Measurements from ENCODE around the gene GPR55.

GPR55 gene

DNA sequence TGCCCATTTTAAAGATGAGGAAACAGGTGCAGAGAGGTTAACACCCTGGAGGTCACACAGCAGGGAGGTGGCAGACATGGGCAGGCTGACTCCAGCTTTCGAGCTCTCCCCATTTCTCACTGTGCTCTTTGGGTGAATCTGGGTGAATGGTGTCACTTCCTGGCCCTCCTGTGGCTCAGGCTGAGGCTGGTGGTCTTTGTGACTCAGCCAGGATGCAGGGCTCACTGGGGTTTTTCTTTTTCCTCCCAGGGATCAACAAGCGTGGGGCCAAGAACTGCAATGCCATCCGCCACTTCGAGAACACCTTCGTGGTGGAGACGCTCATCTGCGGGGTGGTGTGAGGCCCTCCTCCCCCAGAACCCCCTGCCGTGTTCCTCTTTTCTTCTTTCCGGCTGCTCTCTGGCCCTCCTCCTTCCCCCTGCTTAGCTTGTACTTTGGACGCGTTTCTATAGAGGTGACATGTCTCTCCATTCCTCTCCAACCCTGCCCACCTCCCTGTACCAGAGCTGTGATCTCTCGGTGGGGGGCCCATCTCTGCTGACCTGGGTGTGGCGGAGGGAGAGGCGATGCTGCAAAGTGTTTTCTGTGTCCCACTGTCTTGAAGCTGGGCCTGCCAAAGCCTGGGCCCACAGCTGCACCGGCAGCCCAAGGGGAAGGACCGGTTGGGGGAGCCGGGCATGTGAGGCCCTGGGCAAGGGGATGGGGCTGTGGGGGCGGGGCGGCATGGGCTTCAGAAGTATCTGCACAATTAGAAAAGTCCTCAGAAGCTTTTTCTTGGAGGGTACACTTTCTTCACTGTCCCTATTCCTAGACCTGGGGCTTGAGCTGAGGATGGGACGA, 47.1 kb downstream of the GPR55 start:
- DNase-seq: peak; percentile 58

DNA sequence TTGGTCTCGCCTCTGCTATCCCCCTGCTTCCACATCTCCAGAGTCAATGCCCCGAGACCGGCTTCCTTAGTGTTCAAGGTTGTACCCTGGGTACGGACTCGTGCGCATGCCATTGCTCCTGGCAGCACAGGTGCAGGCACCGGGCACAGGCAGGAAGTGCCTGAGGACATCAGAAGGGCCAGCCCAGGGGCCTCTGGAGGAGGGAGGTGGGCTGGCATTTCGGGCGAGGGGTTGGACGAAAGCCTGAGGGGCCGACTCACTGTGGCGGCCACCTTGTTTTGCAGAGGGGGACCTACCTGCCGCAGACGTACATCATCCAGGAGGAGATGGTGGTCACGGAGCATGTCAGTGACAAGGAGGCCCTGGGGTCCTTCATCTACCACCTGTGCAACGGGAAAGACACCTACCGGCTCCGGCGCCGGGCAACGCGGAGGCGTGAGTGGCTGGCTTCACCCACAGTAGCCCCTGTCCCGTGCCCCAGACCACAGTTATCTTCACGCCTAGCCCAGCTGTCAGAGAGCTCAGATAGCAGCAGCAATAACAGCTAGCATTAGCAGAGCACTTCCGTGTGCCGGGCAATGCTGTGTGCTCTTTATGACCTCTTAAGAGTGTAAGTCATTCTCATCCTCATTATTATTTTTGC, 47.8 kb downstream of the GPR55 start:
- DNase-seq: no peak

DNA sequence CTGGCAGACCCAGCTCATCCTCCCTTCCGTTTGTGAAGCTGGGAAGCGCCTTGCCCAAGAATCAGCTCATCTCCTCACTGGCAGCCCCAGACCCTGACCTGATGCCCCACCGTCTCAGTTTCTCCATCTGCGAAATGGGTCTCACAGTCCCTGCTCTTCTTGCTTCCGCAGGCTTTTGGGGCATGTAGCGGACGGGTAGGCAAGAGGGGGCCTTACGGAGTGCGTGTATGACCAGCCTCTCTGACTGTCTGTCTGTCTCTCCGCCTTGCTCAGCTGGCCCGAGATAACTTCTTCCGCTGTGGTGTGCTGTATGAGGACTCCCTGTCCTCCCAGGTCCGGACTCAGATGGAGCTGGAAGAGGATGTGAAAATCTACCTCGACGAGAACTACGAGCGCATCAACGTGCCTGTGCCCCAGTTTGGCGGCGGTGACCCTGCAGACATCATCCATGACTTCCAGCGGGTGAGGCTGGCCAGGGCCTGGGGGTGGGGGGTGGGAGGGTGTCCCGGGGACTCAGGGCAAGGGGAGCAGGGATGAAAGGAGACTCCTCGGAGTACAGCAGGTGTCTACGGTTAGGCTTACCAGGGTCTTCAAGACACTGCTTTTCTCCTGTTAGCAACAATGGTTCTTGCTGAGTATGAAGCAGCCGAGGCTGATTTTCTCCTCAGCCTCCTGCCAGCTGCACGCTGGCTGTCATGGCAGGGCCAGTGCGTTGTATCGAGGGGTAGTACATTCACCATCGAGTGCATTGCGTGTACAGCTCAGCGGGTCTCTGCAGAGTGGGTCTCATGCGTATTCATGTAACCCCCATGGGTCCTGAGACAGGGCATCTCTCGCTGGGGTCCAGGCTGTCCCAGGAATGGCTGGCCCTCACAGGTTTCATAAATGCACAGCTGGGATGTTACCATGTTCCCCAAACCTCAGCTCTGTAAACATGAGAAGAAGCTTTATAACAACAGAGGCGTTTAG, 49.4 kb downstream of the GPR55 start:
- DNase-seq: no peak

DNA sequence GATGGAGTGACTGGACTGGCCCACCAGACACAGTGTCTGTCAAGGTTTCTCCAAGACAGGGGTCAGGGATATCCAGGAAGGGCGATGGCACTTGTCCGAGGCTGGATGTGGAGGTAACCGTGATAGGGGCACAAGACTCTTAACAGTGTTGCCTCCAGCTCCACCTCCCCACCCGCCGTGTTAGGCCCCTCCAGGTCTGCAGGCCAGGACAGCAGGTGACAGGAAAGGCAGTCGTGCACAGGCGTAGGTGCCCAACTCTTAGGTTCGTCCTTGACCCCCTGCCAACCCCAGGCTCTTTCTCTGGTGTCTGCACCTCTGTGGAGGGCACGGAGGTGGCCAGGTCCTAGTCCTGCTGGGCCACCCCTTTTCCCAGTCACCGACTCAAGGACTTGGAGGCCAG, 50.2 kb downstream of the GPR55 start:
- DNase-seq: no peak

DNA sequence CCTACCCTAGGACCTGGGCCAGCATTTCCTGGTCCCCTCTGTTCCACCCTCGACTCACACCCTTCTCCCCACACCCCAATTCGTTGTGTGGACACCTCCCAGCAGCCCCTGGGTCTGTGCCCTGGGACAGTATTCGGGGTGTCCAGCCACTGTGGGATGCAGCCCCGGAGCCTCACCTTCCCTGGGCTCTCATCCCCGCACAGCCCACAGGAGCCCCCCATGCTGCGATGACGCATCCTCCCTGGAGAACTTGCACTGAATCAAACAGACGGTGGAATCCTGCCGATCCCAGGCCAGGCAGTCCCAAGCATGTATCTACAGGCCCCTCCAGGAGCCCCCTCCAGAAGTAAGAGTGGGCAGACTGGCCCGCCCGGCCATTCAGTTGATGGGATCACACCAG, 50.6 kb downstream of the GPR55 start:
- DNase-seq: no peak

DNA sequence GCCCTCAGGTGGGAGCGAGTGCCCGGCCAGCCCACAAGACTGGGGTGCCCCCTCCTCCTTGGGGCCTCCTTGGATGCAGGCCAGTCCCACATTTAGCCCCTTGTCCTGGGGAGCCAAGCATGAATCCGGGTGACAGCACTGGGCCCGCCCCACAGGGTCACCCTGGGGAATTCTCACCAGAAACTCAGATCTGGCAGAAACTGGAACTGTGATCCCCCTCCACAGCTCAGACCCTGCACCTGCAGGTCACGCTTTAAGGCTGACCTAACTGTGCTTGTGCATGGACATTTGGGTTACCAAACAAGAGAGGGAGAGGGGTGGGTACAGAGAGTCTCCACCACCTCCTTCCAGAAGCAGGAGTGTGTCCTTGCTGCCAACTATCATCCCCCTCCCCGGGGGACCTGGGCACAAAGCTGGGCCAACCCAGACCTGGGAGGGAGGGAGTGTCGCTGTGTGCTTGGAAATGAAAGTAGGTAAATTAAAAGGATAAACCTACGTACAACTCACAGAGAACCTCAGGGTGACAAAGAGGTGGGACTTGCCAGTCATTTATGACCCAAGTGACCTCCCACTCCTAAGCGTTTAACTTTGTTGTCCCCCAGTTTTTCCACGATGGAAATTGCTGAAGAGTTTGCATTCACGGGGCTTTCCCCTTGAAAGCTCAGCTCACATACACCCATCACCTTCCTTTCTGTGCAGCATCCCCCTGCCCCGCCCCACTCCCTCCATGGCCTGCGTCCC, 51.2 kb downstream of the GPR55 start:
- DNase-seq: no peak

DNA sequence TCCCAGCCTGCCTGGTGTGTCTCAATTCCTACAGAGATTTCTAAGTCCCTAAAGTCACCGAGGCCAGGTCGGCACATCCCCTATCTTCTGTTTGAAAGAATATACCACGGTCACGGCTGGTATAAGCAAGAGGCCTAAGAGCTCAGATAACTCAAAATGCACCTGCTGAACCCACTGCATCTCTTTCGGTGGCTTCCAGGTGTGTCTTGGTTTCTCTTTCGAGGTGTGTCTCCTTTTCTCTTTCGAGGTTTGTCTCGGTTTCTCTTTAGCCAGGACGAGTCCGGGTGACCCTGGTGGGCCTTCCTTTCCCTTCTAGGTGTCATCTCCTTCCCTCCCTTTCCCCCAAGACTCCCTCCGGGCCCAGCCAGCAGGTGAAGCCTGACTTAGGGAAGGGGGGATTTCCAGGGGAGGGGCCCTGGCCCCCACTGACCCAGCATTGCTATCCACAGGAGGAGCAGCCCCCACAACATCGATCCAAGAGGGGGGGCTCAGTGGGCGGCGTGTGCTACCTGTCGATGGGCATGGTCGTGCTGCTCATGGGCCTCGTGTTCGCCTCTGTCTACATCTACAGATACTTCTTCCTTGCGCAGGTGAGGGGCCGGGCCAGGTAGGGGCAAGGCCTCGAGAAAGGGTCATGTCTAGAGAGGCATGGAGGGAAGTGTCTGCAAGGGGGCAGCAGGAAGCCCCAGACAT, 51.9 kb downstream of the GPR55 start:
- no peak for DNase-seq

DNA sequence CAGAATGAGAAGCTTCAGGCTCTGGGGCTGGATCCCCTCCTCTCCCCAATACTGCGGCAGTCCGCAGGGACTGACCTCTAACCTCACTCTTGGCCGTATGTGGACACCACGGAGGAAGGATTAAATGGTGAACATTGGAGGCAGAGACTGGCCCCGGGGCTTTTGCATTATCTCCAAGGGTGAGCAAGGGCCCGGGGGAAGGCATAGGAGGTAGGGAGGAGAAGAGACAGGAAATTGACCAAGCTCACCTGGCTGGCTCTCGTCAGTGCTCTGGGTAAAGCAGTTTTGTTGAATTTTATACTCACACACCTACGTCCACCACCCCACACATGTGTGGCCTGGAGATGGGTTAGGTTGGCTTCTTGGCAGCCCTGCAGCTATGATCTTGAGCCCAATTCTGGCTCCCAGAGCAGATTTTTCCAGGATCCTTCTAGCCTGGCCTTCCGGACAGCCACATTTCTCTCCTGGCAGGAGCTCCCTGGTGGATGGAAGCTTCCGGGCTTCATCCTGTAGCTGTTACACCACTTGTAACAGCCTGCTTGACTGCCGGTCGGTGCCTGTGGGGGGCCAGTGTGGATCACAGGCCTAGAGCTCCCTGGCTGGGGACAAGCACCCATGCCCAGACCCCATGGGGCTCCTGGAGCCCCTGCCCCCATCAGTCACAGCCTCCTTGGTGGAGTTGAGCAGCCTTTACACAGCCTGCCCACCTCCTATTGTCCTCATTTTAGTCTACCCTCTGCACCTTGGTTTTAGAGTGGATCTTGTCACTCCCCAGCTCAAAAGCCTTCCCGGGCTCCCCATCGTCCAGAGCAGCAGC, 52.7 kb downstream of the GPR55 start:
- DNase-seq: no peak

DNA sequence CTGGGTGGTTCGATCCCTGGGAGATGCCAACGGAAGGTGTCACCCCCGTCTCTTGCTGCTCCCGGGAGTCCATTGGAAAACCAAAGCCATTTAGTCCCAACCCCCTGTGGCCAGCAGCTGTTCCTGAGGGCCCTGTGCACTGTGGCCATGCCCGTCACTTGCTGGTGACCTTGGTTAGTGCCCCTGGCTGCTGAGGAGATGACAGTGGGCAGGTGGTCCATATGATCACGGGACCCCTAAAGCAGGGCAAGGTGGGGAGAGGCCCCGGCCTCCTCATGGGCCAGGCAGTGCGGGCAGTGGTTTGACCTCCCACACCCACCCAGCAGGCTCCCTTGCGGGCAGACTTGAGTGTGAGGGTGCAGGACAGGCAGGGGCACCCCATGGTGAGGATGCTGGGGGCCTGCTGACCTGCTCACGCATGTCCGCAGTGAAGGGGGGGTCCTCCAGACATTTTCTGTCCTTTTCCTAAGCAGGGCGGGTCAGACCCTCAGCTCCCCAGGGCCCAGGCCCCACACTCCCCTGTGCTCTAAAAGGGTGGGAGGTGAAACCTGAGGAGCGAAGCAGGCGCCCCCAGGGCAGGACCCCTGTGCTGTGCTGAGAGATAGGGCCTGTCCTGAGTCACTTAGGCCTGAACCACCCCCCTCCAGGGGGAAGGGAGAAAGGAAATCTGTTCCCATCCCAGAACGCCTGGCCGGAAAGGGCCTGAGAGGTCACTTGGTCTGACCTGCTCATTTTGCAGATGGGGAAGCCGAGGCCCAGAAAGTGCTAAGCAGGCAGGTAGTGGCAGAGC, 53.5 kb downstream of the GPR55 start:
- no peak for DNase-seq

DNA sequence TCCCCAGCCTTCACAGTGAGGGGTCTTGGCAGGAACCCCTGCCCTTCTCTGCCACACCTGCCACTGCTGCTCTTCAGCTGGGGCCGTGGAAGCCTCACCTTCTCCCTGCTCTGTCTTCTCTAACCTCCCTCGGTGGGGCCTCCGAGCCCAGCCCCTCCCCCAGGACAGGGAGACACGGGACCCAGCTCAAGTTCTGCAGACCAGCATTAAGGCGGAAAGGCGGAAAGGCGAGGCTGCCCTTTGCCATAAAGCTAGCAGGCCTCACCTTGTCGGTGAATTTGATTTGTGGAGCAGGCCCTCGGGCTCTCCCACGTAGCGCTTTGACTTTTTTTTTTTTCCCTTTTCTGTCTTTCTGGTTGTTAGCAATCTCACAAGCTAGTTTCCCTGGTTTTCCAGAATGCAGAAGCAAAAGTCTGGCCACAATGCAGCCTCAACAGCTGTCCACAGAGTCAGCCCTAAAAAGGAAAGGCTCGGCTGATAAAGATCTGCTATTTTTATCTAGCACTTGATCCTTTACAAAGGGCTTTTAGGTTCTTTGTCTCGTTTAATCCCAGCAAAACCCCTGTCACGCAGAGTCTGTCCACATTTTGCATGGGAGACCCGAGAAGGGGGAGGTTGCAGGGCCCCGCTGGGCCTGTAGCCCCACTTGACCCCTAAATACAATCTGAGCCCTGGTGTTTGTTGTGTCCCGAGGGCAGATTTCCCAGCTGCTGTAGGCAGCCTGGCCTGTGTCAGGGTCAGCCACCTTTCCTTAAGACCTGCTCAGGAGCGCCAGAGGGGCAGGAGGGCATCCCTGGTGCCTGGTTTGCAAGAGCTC, 54.3 kb downstream of the GPR55 start:
- no peak for DNase-seq

DNA sequence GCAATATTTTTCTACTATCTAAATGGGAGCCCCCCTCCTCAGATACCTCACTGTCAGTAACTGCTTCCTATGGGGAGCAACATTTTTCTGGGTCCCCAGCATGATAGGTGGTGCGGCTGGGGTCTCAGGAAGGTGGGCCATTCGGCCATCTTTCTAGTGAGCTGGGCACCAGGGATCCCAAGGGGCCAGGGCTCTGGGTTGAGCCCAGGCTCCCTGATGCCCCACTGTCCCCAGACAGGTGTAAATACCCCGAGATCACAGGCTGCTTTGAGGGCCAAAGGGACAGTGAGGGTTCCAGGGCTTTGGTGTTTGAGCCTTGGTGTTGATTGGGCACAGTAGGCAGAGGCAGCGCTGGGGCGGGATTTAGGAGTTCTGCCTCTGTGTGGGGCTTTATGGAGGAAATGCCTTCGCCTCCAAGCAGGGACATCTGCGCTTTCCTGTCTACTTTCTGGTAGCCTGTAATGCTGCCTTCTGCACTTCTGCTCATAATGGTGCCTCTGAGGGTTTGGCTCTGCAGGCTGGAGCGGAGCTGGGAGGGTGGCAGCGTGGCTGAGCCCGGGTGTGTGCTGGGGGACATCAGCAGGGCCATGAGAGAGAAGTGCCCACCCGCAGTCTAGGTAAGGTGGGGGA, 55.0 kb downstream of the GPR55 start:
- no peak for DNase-seq

DNA sequence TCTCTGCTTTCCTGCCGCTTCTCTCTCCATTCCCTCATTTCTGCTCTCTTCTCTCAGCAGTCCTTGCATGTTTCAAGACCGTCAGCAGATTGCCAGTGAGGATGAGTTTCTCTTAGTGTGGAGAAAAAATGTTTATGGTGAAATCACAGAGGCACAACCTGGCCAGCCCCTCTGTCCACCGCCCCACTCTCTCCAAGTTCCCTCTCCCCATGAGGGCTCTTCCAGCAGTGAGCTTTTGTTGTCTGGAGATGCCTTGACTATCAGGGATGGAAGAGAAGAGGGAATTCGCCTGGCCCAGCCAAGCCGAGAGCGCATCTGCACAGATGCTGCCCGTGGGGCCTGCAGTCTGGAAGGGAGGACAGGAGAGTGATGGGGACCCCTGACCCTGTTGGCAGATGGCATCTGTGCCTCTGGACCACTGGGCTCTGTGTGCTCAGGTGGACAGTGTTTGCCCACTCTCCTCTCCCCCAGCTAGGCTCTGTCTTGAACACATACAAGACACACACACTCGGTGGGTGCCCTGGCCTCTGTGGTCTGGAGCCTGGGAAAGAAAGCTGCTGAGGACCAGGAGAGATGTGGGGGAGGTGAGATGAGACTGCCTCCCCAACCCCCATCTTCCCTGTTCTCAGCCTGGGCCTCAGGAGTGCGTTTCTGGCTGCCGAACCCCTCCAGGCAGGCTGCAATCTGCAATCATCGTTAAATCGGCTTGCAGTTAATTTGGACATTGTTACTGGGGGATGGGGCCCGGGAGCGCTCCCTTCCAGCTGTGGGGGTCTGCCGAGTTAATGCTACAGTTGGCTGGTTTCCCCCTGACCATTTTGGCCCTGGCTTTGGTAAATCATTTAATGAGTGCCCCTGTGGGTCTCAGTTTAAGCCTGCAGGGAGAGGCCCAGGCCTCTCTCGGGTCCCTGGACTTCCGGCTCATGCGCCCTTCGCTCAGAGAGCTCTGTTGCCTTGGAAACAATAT, 55.8 kb downstream of the GPR55 start:
- DNase-seq: no peak

DNA sequence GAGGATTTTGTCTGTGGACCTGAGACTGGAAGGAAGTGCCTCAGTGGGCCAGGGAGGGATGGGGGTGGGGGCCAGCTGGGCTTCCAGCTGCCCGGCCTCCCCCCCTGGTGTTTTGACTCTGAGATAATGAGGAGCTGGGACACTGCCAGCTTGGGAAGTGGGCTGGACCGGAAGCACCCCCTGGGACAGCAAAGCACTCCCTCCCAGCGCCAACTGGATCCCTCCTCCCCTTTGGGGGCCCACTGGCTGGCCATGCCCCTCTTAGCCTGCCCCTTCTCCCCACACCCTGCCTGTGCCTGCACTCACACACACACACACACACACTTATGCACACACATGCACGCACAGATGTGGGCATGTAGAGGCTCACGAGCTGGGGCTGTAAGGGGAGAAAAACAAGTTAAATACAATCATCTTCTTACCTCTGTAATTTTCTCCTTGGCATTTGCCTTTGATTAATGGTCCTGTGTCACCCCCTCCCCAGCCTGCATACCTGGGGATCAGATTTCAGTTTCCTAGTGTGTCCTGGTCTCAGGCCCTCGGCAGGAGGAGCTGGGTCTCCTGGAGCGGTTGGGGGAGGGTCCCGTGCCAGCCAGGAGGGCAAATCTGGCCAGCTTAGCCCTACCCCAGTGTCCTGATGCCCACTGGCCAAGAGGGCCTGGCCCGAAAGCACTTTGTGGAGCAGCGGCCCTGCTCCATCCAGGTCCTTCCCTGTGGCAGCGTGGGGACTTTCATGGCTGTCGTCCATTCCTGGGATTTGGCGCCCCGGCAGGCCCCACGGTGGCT, 56.7 kb downstream of the GPR55 start:
- DNase-seq: no peak

DNA sequence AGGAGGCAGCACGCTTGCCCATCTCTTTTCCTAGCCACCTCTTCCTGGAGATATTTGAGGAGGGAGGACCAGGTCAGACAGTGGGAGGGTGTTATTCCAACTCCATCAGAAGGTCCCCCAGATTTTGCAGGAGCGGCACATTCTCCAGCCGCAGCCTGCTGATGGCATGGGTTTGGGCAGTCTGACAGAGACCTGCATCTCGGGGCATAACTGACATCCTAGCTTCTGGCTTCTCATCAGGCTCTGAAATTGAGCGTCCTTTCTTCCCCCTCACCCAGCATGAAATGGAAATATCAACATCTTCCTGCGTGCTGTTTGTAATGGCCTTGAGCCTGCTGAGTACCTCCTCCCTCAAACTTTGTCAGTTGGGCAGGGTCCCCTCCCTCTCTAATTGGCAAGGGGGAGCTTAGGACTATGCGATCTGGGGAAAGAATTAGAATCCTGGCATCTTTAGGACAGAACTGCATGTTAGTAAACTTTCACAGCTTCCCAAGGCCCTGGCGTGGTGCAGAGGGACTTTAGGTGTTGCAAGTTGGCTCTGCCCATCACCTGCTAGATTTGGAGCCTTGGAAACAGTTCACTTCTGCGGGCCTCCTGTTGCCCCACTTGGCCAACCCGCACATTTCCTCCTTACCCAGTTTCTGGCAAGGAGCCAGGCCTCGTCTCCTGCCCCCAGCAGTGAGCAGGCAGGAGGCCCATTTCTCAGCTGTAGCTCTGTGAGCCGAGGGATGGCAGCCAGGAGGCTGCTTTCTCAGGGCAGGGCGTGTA, 58.1 kb downstream of the GPR55 start:
- peak; percentile 71 for DNase-seq

DNA sequence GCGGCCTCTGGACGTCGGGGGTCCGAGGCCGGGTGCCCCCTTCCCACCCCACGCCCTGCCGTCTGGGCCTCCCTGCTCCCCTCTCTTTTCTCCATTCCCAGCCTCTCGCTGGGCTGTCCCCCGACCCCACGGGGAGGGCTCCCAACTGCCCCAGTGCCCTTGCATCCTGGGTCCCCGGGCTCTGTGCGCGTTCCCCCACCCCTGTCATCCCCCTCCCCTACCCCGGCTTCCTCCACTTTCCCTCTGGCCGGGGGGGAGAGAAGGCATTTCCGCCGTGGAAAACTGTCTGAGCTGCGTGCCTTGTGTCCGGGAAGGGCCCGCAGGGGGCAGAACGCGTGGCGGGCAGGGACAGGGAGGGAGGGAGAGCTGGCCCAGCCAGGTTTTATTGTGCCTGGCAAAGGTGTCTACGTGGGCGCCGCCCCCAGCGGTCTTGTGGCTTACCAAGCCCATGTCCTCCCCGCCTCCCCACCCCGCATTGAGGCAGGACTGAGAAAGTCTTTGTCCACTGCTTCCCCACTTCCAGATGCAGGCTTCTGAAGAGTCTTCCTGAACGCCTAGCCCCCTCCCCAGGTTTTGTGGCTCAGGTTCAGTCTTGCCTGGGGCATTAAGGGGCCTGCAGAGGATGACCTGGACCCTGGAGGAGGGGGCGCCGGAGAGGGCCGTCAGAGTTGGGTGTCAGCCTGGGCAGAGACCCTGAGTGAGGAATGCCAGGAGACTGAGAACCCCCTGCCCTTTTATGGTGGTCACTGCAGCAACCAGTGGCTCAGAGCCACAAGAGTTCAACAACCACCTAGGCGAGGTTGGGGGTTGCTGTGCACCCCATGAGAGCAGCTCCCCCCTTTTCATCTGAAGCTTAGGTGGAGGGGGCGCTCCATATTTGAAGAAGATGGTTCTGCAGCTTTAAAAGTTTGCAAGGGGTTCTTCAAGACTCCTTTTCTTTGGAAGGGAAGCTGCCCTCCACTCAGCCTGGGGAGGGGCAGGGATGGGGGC, 59.0 kb downstream of the GPR55 start:
- DNase-seq: peak; percentile 52

Measured in activated T-cell treated with anti-CD3 and anti-CD28 coated beads, Interleukin-2, amount 50 U/mL, for 1 hour (primary cell).